HepG2 (cell line): ENCODE data around the gene NFS1. TPM values are rescaled to one million over a fixed set of nuclear protein-coding genes. Genes with fewer than 3 reads are reported as not detected.
A peak's percentile ranks its signal among the peaks of the same experiment; 100 is the strongest.

ENCODE experiments used
- ERF ChIP-seq: IDR thresholded peaks from 2 replicates; pipeline ENCODE4 v1.6.1; 2018; ENCODE audit warnings: missing biosample characterization, missing genetic modification reagents
- FOXO4 ChIP-seq: sonication (generic); formaldehyde crosslinking; conservative IDR thresholded peaks from 2 replicates; pipeline ENCODE4 v1.8.1; 2023; ENCODE audit warnings: missing genetic modification reagents
- POLR2AphosphoS2 ChIP-seq: IDR thresholded peaks from 2 replicates; pipeline ENCODE4 v1.6.1; 2011; ENCODE audit warnings: low read depth, low read length, improper control_type of control experiment
- ZFX ChIP-seq: sonication (generic); formaldehyde crosslinking; IDR thresholded peaks from 2 replicates; pipeline ENCODE4 v1.4.0; 2020; ENCODE audit warnings: mild to moderate bottlenecking, low read depth, missing genetic modification reagents, moderate library complexity
- ZNF414 ChIP-seq: sonication (generic); formaldehyde crosslinking; IDR thresholded peaks from 2 replicates; pipeline ENCODE4 v1.5.0; 2020; ENCODE audit warnings: missing genetic modification reagents
- ZNF572 ChIP-seq: sonication (generic); formaldehyde crosslinking; IDR thresholded peaks from 2 replicates; pipeline ENCODE4 v1.5.1; 2020; ENCODE audit warnings: mild to moderate bottlenecking, missing genetic modification reagents
- polyA plus RNA-seq, 8 experiments: library from polyadenylated mRNA; depleted of rRNA in 3 of 8; stranded (reverse) in 7 of 8; unstranded in 1 of 8; fragments of >200 nt; fragmentation: Illumina TruSeq in 4 of 8; extraction: Trizol in 4 of 8; gene quantifications; 2 replicates each; pipeline versions ENCODE4 v1.2.1 to v1.2.3, GENCODE V29; 2011 to 2016; ENCODE audit warnings: low read depth in 4 of 8, missing spikeins in 1 of 8, mixed read lengths in 1 of 8; ENCODE audit not compliant: insufficient read depth in 1 of 8
- total RNA-seq, 5 experiments: library from RNA; depleted of rRNA; stranded (reverse); fragments of >200 nt; fragmentation: Illumina TruSeq; extraction: Trizol; gene quantifications; 2 replicates each; pipeline ENCODE4 v1.2.3, GENCODE V29; 2016; ENCODE audit warnings: low read depth in 1 of 5
- TF ChIP-seq, protein P1 (sequence below): sonication (generic); formaldehyde crosslinking; IDR thresholded peaks from 2 replicates; pipeline ENCODE4 v1.4.0; 2020; ENCODE audit warnings: mild to moderate bottlenecking, missing genetic modification reagents
- TF ChIP-seq, protein P2 (sequence below): sonication (generic); formaldehyde crosslinking; IDR thresholded peaks from 2 replicates; pipeline ENCODE4 v1.9.0; 2021; ENCODE audit warnings: missing genetic modification reagents, mild to moderate bottlenecking, borderline replicate concordance
- TF ChIP-seq, protein P3 (sequence below): sonication (generic); formaldehyde crosslinking; IDR thresholded peaks from 2 replicates; pipeline ENCODE4 v1.8.1; 2023; ENCODE audit warnings: mild to moderate bottlenecking, missing genetic modification reagents
- TF ChIP-seq, protein P4 (sequence below): sonication (generic); formaldehyde crosslinking; IDR thresholded peaks from 2 replicates; pipeline ENCODE4; 2020; ENCODE audit warnings: missing genetic modification reagents, mild to moderate bottlenecking, borderline replicate concordance

The NFS1 gene
- total and polyA plus RNA-seq, 2 of the 13 experiments (the other 11 are each of a cell fraction or from before 2014, with no cell fraction given), result 65.9 to 88.1 TPM

DNA sequence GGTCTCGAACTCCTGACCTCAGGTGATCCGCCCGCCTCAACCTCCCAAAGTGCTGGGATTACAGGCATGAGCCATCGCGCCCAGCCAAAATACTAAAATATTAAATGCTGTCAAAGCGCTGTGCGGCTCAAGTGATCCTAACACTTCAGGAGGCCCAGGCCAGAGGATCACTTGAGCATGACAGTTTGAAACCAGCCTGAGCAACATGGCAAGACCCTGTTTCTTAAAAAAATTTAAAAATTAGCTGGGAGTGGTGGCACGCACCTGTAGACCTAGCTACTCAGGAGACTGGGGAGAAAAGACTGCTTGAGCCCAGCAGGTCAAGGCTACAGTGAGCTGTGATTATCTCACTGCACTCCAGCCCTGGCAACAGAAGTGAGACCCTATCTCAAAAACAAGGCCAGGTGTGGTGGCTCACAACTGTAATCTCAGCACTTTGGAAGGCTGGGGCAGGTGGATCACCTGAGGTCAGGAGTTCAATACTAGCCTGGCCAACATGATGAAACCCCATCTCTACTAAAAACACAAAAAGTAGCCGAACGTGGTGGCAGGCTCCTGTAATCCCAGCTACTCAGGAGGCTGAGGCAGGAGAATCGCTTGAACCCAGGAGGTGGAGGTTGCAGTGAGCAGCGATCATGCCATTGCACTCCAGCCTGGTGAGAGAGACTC, 24.6 kb upstream of the NFS1 start (continued):
- TF ChIP-seq, protein P1, sequence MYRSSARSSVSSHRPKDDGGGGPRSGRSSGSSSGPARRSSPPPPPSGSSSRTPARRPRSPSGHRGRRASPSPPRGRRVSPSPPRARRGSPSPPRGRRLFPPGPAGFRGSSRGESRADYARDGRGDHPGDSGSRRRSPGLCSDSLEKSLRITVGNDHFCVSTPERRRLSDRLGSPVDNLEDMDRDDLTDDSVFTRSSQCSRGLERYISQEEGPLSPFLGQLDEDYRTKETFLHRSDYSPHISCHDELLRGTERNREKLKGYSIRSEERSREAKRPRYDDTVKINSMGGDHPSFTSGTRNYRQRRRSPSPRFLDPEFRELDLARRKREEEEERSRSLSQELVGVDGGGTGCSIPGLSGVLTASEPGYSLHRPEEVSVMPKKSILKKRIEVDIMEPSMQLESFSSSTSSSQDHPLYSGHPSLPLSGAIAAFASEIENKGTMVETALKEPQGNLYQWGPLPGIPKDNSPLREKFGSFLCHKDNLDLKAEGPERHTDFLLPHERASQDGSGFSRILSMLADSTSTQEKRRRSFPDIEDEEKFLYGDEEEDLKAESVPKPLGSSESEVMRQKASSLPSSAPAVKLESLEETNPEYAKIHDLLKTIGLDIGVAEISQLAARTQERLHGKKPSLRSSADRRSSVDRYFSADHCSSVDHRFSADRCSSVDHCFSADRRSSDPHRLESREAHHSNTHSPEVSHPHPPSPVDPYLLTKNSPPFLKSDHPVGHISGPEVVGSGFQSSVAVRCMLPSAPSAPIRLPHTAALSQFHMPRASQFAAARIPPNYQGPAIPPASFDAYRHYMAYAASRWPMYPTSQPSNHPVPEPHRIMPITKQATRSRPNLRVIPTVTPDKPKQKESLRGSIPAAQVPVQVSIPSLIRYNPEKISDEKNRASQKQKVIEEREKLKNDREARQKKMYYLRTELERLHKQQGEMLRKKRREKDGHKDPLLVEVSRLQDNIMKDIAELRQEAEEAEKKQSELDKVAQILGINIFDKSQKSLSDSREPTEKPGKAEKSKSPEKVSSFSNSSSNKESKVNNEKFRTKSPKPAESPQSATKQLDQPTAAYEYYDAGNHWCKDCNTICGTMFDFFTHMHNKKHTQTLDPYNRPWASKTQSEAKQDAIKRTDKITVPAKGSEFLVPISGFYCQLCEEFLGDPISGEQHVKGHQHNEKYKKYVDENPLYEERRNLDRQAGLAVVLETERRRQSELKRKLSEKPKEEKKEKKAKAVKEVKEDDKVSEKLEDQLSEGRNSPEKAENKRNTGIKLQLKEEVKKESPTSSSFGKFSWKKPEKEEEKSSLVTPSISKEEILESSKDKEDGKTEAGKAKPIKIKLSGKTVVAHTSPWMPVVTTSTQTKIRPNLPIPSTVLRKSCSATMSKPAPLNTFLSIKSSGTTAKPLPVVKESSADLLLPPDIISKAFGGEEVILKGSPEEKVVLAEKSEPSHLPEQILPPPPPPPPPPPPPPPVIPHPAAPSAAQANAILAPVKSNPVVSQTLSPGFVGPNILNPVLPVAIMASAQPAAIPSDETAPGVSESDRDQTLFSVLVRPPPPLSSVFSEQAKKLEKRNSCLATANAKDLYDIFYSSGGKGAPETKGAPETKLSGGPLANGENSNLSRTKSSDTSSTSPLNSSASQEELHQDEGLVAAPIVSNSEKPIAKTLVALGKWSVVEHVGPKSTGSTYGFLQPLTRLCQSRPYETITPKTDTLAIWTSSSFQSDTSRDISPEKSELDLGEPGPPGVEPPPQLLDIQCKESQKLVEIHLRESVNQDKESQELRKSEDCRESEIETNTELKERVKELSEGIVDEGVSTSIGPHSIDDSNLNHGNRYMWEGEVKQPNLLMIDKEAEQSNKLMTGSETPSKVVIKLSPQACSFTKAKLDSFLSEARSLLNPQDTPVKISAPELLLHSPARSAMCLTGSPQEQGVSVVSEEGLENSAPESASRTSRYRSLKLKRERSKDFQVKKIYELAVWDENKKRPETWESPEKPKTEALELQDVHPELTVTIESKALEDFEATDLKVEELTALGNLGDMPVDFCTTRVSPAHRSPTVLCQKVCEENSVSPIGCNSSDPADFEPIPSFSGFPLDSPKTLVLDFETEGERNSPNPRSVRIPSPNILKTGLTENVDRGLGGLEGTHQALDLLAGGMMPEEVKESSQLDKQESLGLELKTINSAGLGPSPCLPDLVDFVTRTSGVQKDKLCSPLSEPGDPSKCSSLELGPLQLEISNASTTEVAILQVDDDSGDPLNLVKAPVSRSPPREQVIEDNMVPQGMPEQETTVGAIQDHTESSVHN, result 0 out of 2 replicates have a peak, but pooled peaks have one; percentile 74
- TF ChIP-seq, protein P2, sequence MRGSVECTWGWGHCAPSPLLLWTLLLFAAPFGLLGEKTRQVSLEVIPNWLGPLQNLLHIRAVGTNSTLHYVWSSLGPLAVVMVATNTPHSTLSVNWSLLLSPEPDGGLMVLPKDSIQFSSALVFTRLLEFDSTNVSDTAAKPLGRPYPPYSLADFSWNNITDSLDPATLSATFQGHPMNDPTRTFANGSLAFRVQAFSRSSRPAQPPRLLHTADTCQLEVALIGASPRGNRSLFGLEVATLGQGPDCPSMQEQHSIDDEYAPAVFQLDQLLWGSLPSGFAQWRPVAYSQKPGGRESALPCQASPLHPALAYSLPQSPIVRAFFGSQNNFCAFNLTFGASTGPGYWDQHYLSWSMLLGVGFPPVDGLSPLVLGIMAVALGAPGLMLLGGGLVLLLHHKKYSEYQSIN (CRISPR knock-in tag), result 0 out of 2 replicates have a peak, but pooled peaks have one; percentile 13
- TF ChIP-seq POLR2AphosphoS2, result peak; percentile 10; the same call in 1 of the 2 replicates
- TF ChIP-seq, protein P3, sequence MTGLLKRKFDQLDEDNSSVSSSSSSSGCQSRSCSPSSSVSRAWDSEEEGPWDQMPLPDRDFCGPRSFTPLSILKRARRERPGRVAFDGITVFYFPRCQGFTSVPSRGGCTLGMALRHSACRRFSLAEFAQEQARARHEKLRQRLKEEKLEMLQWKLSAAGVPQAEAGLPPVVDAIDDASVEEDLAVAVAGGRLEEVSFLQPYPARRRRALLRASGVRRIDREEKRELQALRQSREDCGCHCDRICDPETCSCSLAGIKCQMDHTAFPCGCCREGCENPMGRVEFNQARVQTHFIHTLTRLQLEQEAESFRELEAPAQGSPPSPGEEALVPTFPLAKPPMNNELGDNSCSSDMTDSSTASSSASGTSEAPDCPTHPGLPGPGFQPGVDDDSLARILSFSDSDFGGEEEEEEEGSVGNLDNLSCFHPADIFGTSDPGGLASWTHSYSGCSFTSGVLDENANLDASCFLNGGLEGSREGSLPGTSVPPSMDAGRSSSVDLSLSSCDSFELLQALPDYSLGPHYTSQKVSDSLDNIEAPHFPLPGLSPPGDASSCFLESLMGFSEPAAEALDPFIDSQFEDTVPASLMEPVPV (CRISPR knock-in tag), result peak; percentile 29; the same call in 1 of the 2 replicates
- TF ChIP-seq ZFX, result 0 out of 2 replicates have a peak, but pooled peaks have one; percentile 15
- TF ChIP-seq, protein P4, sequence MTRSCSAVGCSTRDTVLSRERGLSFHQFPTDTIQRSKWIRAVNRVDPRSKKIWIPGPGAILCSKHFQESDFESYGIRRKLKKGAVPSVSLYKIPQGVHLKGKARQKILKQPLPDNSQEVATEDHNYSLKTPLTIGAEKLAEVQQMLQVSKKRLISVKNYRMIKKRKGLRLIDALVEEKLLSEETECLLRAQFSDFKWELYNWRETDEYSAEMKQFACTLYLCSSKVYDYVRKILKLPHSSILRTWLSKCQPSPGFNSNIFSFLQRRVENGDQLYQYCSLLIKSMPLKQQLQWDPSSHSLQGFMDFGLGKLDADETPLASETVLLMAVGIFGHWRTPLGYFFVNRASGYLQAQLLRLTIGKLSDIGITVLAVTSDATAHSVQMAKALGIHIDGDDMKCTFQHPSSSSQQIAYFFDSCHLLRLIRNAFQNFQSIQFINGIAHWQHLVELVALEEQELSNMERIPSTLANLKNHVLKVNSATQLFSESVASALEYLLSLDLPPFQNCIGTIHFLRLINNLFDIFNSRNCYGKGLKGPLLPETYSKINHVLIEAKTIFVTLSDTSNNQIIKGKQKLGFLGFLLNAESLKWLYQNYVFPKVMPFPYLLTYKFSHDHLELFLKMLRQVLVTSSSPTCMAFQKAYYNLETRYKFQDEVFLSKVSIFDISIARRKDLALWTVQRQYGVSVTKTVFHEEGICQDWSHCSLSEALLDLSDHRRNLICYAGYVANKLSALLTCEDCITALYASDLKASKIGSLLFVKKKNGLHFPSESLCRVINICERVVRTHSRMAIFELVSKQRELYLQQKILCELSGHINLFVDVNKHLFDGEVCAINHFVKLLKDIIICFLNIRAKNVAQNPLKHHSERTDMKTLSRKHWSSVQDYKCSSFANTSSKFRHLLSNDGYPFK (CRISPR knock-in tag), result 0 out of 2 replicates have a peak, but pooled peaks have one; percentile 49
- 0 out of 2 replicates have a peak, but pooled peaks have one; percentile 26 for TF ChIP-seq ERF (CRISPR knock-in tag)
- peak; percentile 54; the same call in 1 of the 2 replicates for TF ChIP-seq ZNF572
- 0 out of 2 replicates have a peak, but pooled peaks have one; percentile 36 for TF ChIP-seq FOXO4 (CRISPR knock-in tag)
- 0 out of 2 replicates have a peak, but pooled peaks have one; percentile 56 for TF ChIP-seq ZNF414 (CRISPR knock-in tag)
